ENCODE measurements around the gene MAP2K4. TPM values are rescaled to one million over a fixed set of nuclear protein-coding genes. Genes with fewer than 3 reads are reported as not detected.
A peak's percentile ranks its signal among the peaks of the same experiment; 100 is the strongest.

The MAP2K4 gene
- total RNA-seq, 2 donors from 2014 or later, result 26.2 to 42.1 TPM

GRCh38 chr17:12193144-12193735 lies 172.6 kb downstream of the MAP2K4 start:
- Histone ChIP-seq H3K27me3 (replicated peaks; ENCODE audit: insufficient read depth) (no peaks in the 10 kb centered on the region), H3K27ac (no peak overlapping the region), H3K36me3 (no peaks in the 10 kb centered on the region), H3K4me3 (no peak overlapping the region), H3K4me1 (replicated peaks) (no peaks in the 10 kb centered on the region), H3K9me3 (no peaks in the 10 kb centered on the region)
- no peak for DNase-seq (ENCODE audit: low spot score)
- TF ChIP-seq POLR2A (IDR thresholded peaks at IDR 0.05), result no peak
- TF ChIP-seq CTCF (IDR thresholded peaks at IDR 0.05), result no peak
- no peak for TF ChIP-seq POLR2AphosphoS5 (IDR thresholded peaks at IDR 0.05)
- 62% methylated on average over 3 of the region's 3 CpGs for WGBS
- intact Hi-C loops (cut with DNase I), result no loop called here

MicroRNA genes within 50 kb of the gene (microRNA counts, 767-probe panel; counts per million panel counts)
- 0 to 431 counts per million in 2 donors for microRNA hsa-miR-744-5p

Small RNA genes lying within 50 kb of the gene (microRNA-seq; reads per million reads assigned to microRNA genes)
- 4,311 reads per million, percentile 93 among the genes with 10 or more reads in this experiment for gene MIR744

Small RNA genes lying within 50 kb of the gene (small RNA-seq; reads per million reads assigned to genes)
- 31.9 to 63.3 reads per million in 2 donors for gene MIR744
- gene RNU11-2P, result 0 reads per million in 2 donors

Other genes with a start within 250 kb of the MAP2K4 start
- gene ZNF18, start 23.4 kb upstream of the MAP2K4 start, total RNA-seq, result 10 to 100 TPM; 11.8 to 13.3 TPM

All from prostate gland (tissue), 2 donors.